Nephron progenitor cell (in vitro differentiated cells): ENCODE results near the gene TBCD.

ENCODE experiments used
- DNase-seq: peaks from one replicate; pipeline ENCODE4 v3.0.0; 2021
- H3K27ac Mint-ChIP-seq: 2 replicates; pipeline ENCODE4 v1.8.0; 2021; ENCODE audit warnings: mild to moderate bottlenecking, moderate library complexity, mixed read lengths
- H3K27me3 Mint-ChIP-seq: 2 replicates; pipeline ENCODE4 v1.8.0; 2021; ENCODE audit warnings: mild to moderate bottlenecking, low read depth, mixed read lengths; ENCODE audit not compliant: poor library complexity
- H3K36me3 Mint-ChIP-seq: 2 replicates; pipeline ENCODE4 v1.8.0; 2021; ENCODE audit warnings: low read depth, mixed read lengths
- H3K4me1 Mint-ChIP-seq: 2 replicates; pipeline ENCODE4 v1.8.0; 2021; ENCODE audit warnings: mixed read lengths
- H3K4me3 Mint-ChIP-seq: 2 replicates; pipeline ENCODE4 v1.8.0; 2021; ENCODE audit warnings: mild to moderate bottlenecking, moderate library complexity, mixed read lengths
- H3K9me3 Mint-ChIP-seq: 2 replicates; pipeline ENCODE4 v1.8.0; 2021; ENCODE audit warnings: mild to moderate bottlenecking, moderate library complexity, mixed read lengths
- TF ChIP-seq, protein P1 (sequence below): fragments of 200-600 bp; sonication (generic); IDR thresholded peaks from 2 replicates; pipeline ENCODE4 v1.5.0; 2021; ENCODE audit warnings: antibody characterized with exemption

TBCD gene

DNA sequence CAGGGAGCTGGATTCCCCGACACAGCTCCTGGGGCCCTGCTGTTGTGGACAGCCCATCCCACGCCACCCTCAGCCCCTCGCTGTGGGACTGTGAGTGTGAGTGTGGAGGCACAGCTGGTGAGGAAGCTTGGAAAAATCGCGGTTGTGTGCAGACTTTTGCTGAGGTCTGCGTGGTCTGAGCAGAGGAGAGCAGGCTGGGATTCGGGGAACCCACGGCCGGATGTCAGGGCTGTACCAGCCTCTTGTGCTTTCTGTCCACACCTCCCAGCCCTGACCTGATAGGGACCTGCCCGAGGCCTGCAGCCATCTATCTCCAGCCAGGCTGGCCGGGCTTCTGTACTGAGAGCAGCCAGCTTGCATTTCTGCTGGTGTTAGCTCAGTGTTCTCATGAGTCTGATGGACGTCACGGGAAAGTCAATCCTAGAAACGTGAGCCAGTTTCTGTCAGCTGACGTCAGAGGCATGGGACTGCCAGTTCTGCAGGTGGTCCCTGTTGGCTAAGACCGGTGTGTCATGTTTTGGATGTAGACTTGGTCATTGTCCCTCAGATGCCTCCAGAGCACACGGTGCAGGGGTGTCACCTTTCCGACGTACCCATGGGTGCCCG is 160.7 kb downstream of the TBCD start:
- no peak for DNase-seq
- Mint-ChIP-seq H3K36me3 (peaks cover 40% of the 10 kb centered on the region), H3K4me3 (no peak overlapping the region), H3K27ac (no peak overlapping the region), H3K4me1 (peaks cover 39% of the 10 kb centered on the region), H3K27me3 (no peaks in the 10 kb centered on the region), H3K9me3 (no peaks in the 10 kb centered on the region)
- TF ChIP-seq, protein P1, sequence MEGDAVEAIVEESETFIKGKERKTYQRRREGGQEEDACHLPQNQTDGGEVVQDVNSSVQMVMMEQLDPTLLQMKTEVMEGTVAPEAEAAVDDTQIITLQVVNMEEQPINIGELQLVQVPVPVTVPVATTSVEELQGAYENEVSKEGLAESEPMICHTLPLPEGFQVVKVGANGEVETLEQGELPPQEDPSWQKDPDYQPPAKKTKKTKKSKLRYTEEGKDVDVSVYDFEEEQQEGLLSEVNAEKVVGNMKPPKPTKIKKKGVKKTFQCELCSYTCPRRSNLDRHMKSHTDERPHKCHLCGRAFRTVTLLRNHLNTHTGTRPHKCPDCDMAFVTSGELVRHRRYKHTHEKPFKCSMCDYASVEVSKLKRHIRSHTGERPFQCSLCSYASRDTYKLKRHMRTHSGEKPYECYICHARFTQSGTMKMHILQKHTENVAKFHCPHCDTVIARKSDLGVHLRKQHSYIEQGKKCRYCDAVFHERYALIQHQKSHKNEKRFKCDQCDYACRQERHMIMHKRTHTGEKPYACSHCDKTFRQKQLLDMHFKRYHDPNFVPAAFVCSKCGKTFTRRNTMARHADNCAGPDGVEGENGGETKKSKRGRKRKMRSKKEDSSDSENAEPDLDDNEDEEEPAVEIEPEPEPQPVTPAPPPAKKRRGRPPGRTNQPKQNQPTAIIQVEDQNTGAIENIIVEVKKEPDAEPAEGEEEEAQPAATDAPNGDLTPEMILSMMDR = no peak

DNA sequence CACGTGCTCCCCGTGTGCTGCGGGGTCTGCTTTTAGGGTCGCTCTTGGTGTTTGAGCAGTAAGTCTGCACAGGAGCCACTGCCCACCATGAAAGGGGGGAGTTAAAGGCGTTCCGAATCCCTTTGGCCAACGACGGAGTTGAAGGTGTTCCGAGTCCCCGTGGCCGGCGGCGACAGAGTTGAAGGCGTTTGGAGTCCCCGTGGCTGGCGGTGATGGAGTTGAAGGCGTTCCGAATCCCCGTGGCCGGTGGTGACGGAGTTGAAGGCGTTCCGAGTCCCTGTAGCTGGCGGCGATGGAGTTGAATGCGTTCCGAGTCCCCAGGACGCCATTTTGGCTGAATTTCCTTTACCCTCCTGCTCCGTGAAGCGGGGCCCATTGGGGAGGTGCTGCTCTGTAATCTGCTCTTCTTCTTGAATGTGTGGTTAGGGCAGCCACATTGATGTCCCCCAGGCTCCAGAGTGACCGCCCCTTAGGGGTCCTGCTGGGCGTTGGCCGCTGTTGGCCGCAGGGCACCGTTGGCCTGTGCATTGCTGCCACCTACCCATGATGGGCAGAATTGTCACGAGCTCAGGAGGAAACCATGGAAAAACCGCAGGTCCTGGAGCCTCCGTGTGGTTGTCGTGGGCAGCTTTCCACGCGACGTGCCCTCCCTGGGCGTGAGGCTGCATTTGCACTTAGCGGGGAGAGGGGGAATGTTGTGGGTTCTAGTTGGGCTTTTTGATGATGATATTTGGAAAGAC is 161.6 kb downstream of the TBCD start:
- Mint-ChIP-seq H3K27ac (no peak overlapping the region), H3K27me3 (no peaks in the 10 kb centered on the region), H3K9me3 (no peaks in the 10 kb centered on the region), H3K36me3 (peaks cover 46% of the 10 kb centered on the region), H3K4me1 (peaks cover 39% of the 10 kb centered on the region), H3K4me3 (no peak overlapping the region)
- TF ChIP-seq, protein P1 = no peak
- no peak for DNase-seq

DNA sequence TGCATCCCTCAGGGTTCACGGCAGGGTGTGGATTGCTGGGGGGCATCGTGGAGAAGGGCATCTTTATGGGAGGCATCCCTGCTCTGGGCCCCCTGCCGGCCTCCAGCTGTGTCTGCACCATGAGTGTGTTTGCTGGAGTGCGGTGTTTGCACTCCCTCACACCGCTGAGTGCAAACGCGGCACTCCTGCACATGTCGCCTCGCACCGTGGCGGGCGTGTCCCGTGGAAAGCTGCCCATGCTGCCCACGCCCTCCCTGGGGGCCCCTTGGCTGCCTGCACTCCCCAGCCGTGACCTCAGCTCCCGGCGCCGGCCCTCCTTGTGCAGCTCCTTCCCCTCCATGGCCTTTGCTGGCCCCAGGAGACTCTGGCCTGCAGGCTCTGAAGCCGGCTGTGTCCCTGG is 162.5 kb downstream of the TBCD start:
- Mint-ChIP-seq H3K36me3 (peaks cover 50% of the 10 kb centered on the region), H3K9me3 (no peaks in the 10 kb centered on the region), H3K27ac (no peak overlapping the region), H3K27me3 (no peaks in the 10 kb centered on the region), H3K4me1 (peaks cover 36% of the 10 kb centered on the region), H3K4me3 (no peak overlapping the region)
- DNase-seq = no peak
- TF ChIP-seq, protein P1 = no peak

DNA sequence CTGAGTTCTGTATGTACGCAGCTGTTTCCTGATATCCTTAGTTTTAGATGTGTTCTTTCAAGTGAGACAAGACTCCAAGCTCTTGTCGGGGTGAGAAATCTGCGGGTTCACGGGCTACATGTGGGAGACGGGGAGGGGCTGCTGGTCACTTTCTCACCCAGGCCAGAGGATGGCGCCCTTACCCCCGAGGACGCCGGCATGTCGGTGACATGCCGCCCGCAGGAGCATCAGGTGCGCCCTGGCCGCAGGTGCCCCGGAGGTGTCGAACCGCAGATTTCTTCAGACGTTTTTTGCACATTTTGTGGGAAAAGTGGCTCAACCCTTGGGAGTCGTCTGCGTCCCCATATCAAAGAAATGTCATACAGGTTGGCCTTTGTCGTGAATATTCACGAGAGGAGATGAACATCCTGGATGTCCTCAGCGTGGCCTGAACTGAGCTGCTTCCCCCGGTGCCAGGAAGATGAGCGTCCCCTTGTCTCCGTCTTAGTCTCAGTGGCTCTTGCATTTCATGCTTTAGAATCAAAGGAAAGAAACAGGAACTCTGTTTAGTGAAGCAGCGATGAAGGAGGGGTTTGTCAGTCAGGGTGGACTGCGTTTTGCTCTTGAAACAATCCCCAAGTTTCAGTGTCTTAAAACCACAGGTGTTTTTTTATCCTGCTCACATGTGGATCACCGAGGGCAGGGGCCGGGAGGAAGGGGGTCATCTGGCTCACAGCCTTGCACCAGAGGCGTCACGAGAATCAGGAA is 163.3 kb downstream of the TBCD start:
- Mint-ChIP-seq H3K4me1 (peaks cover 29% of the 10 kb centered on the region), H3K4me3 (no peak overlapping the region), H3K9me3 (no peaks in the 10 kb centered on the region), H3K36me3 (peaks cover 52% of the 10 kb centered on the region), H3K27me3 (no peaks in the 10 kb centered on the region), H3K27ac (peak overlapping the region; percentile 94)
- DNase-seq = no peak
- TF ChIP-seq, protein P1 = no peak

DNA sequence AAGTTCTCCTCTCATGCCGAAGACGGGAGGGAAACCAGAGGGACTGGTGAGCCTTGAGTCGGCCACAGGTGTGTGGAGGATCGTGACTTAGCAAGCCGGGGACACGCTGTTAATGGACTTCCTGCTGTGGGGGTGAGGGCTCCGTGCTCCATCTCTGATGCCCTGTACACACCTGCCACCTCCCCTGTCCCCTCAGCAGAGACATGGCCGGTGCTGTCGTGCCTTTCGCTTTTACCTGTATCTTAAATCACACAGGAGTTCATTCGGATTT is 163.8 kb downstream of the TBCD start:
- no peak for DNase-seq
- Mint-ChIP-seq H3K27ac (peak overlapping the region; percentile 44), H3K36me3 (peaks cover 52% of the 10 kb centered on the region), H3K27me3 (no peaks in the 10 kb centered on the region), H3K9me3 (no peaks in the 10 kb centered on the region), H3K4me3 (no peak overlapping the region), H3K4me1 (peaks cover 29% of the 10 kb centered on the region)
- TF ChIP-seq, protein P1 = no peak
